Panc1 (cell line): ENCODE results near the gene PABPN1. TPM values are rescaled to one million over a fixed set of nuclear protein-coding genes. Genes with fewer than 3 reads are reported as not detected.

ENCODE experiments used
- total RNA-seq: library from RNA; stranded (reverse); gene quantifications from one replicate; pipeline ENCODE4 v1.2.1, GENCODE V29; 2021; ENCODE audit not compliant: unreplicated experiment

The PABPN1 gene
- total RNA-seq, 1 experiment from 2014 or later: 159 TPM

Other genes with a start within 250 kb of the PABPN1 start
- 162 TPM for gene ACIN1, start 226.3 kb upstream of the PABPN1 start, total RNA-seq
- 39.6 TPM for gene C14orf119, start 226.0 kb upstream of the PABPN1 start, total RNA-seq
- gene CIROP, start 216.5 kb upstream of the PABPN1 start, total RNA-seq: not detected
- not detected for gene CEBPE, start 202.2 kb upstream of the PABPN1 start, total RNA-seq
- gene SLC7A8, start 137.8 kb upstream of the PABPN1 start, total RNA-seq: 0.90 TPM
- not detected for gene RNF212B, start 83.5 kb upstream of the PABPN1 start, total RNA-seq
- 7.6 TPM for gene HOMEZ, start 35.3 kb upstream of the PABPN1 start, total RNA-seq
- 8.8 TPM for gene PPP1R3E, start 18.6 kb upstream of the PABPN1 start, total RNA-seq
- 18.9 TPM for gene BCL2L2, start 14.6 kb upstream of the PABPN1 start, total RNA-seq
- 3.2 TPM for gene SLC22A17, start 31.4 kb downstream of the PABPN1 start, total RNA-seq
- not detected for gene EFS, start 43.7 kb downstream of the PABPN1 start, total RNA-seq
- gene IL25, start 51.4 kb downstream of the PABPN1 start, total RNA-seq: not detected
- not detected for gene CMTM5, start 55.6 kb downstream of the PABPN1 start, total RNA-seq
- gene MYH6, start 86.8 kb downstream of the PABPN1 start, total RNA-seq: not detected
- not detected for gene MYH7, start 114.2 kb downstream of the PABPN1 start, total RNA-seq
- 24.7 TPM for gene NGDN, start 148.2 kb downstream of the PABPN1 start, total RNA-seq
- 2.4 TPM for gene ZFHX2, start 230.3 kb downstream of the PABPN1 start, total RNA-seq
- 13.3 TPM for gene THTPA, start 234.8 kb downstream of the PABPN1 start, total RNA-seq
- gene AP1G2, start 246.3 kb downstream of the PABPN1 start, total RNA-seq: 61.6 TPM